DND-41 (cell line): ENCODE results near the gene SPAG16.
"Not testable (repeated sequence)": the region's sequence is repeated elsewhere in the genome, so short reads cannot be mapped to it uniquely, and the experiment has no call there.

Experiments used
- ATAC-seq: fragments of 200-7000 bp; cut with Tn5 transposase; 3 replicates; pipeline ENCODE4 v1.9.1; 2021; ENCODE audit warnings: low read depth; ENCODE audit not compliant: insufficient read depth
- DNase-seq: peaks from one replicate; pipeline ENCODE4 v3.0.0-alpha.2; 2020
- H2AFZ ChIP-seq: 2 replicates; pipeline ENCODE4 v1.6.0; 2012; ENCODE audit warnings: low read depth, low read length
- H3K27ac ChIP-seq: 2 replicates; pipeline ENCODE4 v1.5.1; 2012; ENCODE audit warnings: low read length, inconsistent platforms
- H3K27me3 ChIP-seq: fragments of 200-600 bp; sonication (generic); 2 replicates; pipeline ENCODE4 v1.6.0; 2012; ENCODE audit warnings: low read length, mild to moderate bottlenecking, inconsistent platforms; ENCODE audit not compliant: insufficient read depth, poor library complexity
- H3K36me3 ChIP-seq: 2 replicates; pipeline ENCODE4 v1.5.1; 2012; ENCODE audit warnings: low read length, inconsistent platforms; ENCODE audit not compliant: insufficient read depth
- H3K4me1 ChIP-seq: 2 replicates; pipeline ENCODE4 v1.5.1; 2012; ENCODE audit warnings: mild to moderate bottlenecking, low read length; ENCODE audit not compliant: insufficient read depth
- H3K4me2 ChIP-seq: 2 replicates; pipeline ENCODE4 v1.6.0; 2012; ENCODE audit warnings: mild to moderate bottlenecking, moderate library complexity, low read length, inconsistent platforms; ENCODE audit not compliant: insufficient read depth
- H3K4me3 ChIP-seq, 2 experiments: fragments of 200-600 bp in 1 of 2; shearing (Covaris generic) in 1 of 2; 2 replicates each; pipeline ENCODE4 v1.5.1; 2012 to 2016; ENCODE audit warnings: inconsistent platforms in 2 of 2, low read length in 2 of 2, mild to moderate bottlenecking in 2 of 2, low read depth in 1 of 2, moderate library complexity in 1 of 2
- H3K79me2 ChIP-seq: 2 replicates; pipeline ENCODE4 v1.6.0; 2012; ENCODE audit warnings: low read length, inconsistent platforms; ENCODE audit not compliant: insufficient read depth
- H3K9ac ChIP-seq: 2 replicates; pipeline ENCODE4 v1.6.0; 2012; ENCODE audit warnings: low read depth, mild to moderate bottlenecking, inconsistent platforms, low read length, moderate library complexity
- H3K9me3 ChIP-seq: 2 replicates; pipeline ENCODE4 v1.5.1; 2012; ENCODE audit warnings: low read length, moderate library complexity, mild to moderate bottlenecking, inconsistent platforms; ENCODE audit not compliant: insufficient read depth, severe bottlenecking
- H4K20me1 ChIP-seq: 2 replicates; pipeline ENCODE4 v1.6.0; 2012; ENCODE audit warnings: low read length; ENCODE audit not compliant: insufficient read depth
- CTCF ChIP-seq: IDR thresholded peaks from 2 replicates; pipeline ENCODE4 v1.5.1; 2012; ENCODE audit warnings: borderline replicate concordance, low read length, moderate library complexity, mild to moderate bottlenecking; ENCODE audit not compliant: poor library complexity, severe bottlenecking; ENCODE audit errors: extremely low read depth
- EZH2 ChIP-seq: IDR thresholded peaks from 3 replicates; pipeline ENCODE4 v1.6.1; 2012; ENCODE audit warnings: borderline replicate concordance, low read depth, mild to moderate bottlenecking, moderate library complexity, low read length, inconsistent platforms; ENCODE audit not compliant: severe bottlenecking

SPAG16 gene

GRCh38 chr2:213689585-213689984 is 405.3 kb downstream of the SPAG16 start:
- TF ChIP-seq EZH2, result no peak
- no peak for TF ChIP-seq CTCF
- DNase-seq (no peak), ATAC-seq (no peak)
- H3K4me3 ChIP-seq, result no peak overlapping the region
- no peaks in the 10 kb centered on the region for H3K27me3 ChIP-seq
- H3K4me1 ChIP-seq, result no peaks in the 10 kb centered on the region
- no peak overlapping the region for H3K9ac ChIP-seq
- H3K4me2 ChIP-seq, result no peak overlapping the region
- no peak overlapping the region for H2AFZ ChIP-seq
- H3K9me3 ChIP-seq, result no peaks in the 10 kb centered on the region
- no peak overlapping the region for H3K27ac ChIP-seq
- H3K36me3 ChIP-seq, result no peaks in the 10 kb centered on the region
- H4K20me1 ChIP-seq, result no peaks in the 10 kb centered on the region
- no peaks in the 10 kb centered on the region for H3K79me2 ChIP-seq

- H3K4me1 ChIP-seq, result no peaks in the 10 kb centered on the region
- ATAC-seq (no peak; the same call in 2 of the 3 replicates), DNase-seq (no peak)
- H2AFZ ChIP-seq, result no peak overlapping the region
- H3K4me3 ChIP-seq, result no peak overlapping the region
- no peaks in the 10 kb centered on the region for H3K36me3 ChIP-seq
- H3K27ac ChIP-seq, result no peak overlapping the region
- no peak overlapping the region for H3K9ac ChIP-seq
- no peaks in the 10 kb centered on the region for H3K9me3 ChIP-seq
- H3K4me2 ChIP-seq, result no peak overlapping the region
- no peaks in the 10 kb centered on the region for H3K27me3 ChIP-seq
- no peaks in the 10 kb centered on the region for H3K79me2 ChIP-seq
- no peaks in the 10 kb centered on the region for H4K20me1 ChIP-seq
- TF ChIP-seq CTCF (no peak), EZH2 (no peak)
Observed at GRCh38 chr2:213691351-213691750, 407.1 kb downstream of the SPAG16 start.

- H3K9ac ChIP-seq, result no peak overlapping the region
- H2AFZ ChIP-seq, result no peak overlapping the region
- H4K20me1 ChIP-seq, result no peaks in the 10 kb centered on the region
- no peak overlapping the region for H3K4me3 ChIP-seq
- no peaks in the 10 kb centered on the region for H3K27me3 ChIP-seq
- H3K27ac ChIP-seq, result no peak overlapping the region
- TF ChIP-seq CTCF (no peak), EZH2 (no peak)
- H3K79me2 ChIP-seq, result no peaks in the 10 kb centered on the region
- H3K4me2 ChIP-seq, result no peak overlapping the region
- ATAC-seq (no peak), DNase-seq (no peak)
- no peaks in the 10 kb centered on the region for H3K4me1 ChIP-seq
- no peaks in the 10 kb centered on the region for H3K9me3 ChIP-seq
- no peaks in the 10 kb centered on the region for H3K36me3 ChIP-seq
Observed at GRCh38 chr2:213696442-213696841, 412.2 kb downstream of the SPAG16 start.

- not testable (repeated sequence) for ATAC-seq, H3K27ac ChIP-seq, H4K20me1 ChIP-seq, H3K9me3 ChIP-seq, H3K27me3 ChIP-seq, H3K4me3 ChIP-seq, H3K4me1 ChIP-seq, H3K9ac ChIP-seq, H3K4me2 ChIP-seq, H3K79me2 ChIP-seq, H2AFZ ChIP-seq, H3K36me3 ChIP-seq, DNase-seq
Observed at GRCh38 chr2:213701365-213701764, 417.1 kb downstream of the SPAG16 start.
